HepG2 (cell line): ENCODE measurements around the gene SP5. TPM values are rescaled to one million over a fixed set of nuclear protein-coding genes. Genes with fewer than 3 reads are reported as not detected.
A peak's percentile ranks its signal among the peaks of the same experiment; 100 is the strongest.

Experiments
- BATF2 ChIP-seq: sonication (generic); formaldehyde crosslinking; IDR thresholded peaks from 2 replicates; pipeline ENCODE4 v1.8.0; 2022; ENCODE audit warnings: mild to moderate bottlenecking, missing genetic modification reagents, moderate library complexity
- CAMTA2 ChIP-seq: sonication (generic); formaldehyde crosslinking; IDR thresholded peaks from 2 replicates; pipeline ENCODE4 v1.4.0; 2020; ENCODE audit warnings: mild to moderate bottlenecking, missing genetic modification reagents, borderline replicate concordance
- EED ChIP-seq: sonication (generic); formaldehyde crosslinking; IDR thresholded peaks from 2 replicates; pipeline ENCODE4 v1.5.0; 2020; ENCODE audit warnings: mild to moderate bottlenecking, missing genetic modification reagents
- ELF3 ChIP-seq: IDR thresholded peaks from 2 replicates; pipeline ENCODE4 v1.6.1; 2016; ENCODE audit warnings: missing genetic modification reagents, missing compliant biosample characterization
- ISL2 ChIP-seq: sonication (generic); formaldehyde crosslinking; IDR thresholded peaks from 2 replicates; pipeline ENCODE4 v1.5.0; 2020; ENCODE audit warnings: missing genetic modification reagents
- NFE2 ChIP-seq: sonication (generic); formaldehyde crosslinking; IDR thresholded peaks from 2 replicates; pipeline ENCODE4 v1.4.0; 2020; ENCODE audit warnings: missing genetic modification reagents
- PHF8 ChIP-seq: sonication (generic); formaldehyde crosslinking; IDR thresholded peaks from 2 replicates; pipeline ENCODE4 v1.5.0; 2020; ENCODE audit warnings: missing genetic modification reagents
- SMYD3 ChIP-seq: sonication (generic); formaldehyde crosslinking; IDR thresholded peaks from 2 replicates; pipeline ENCODE4 v1.8.1; 2023; ENCODE audit warnings: mild to moderate bottlenecking, missing genetic modification reagents
- STAT6 ChIP-seq: sonication (generic); formaldehyde crosslinking; IDR thresholded peaks from 2 replicates; pipeline ENCODE4 v1.4.0; 2020; ENCODE audit warnings: missing genetic modification reagents, mild to moderate bottlenecking, borderline replicate concordance
- ZBTB14 ChIP-seq: sonication (generic); formaldehyde crosslinking; IDR thresholded peaks from 2 replicates; pipeline ENCODE4 v1.4.0; 2020; ENCODE audit warnings: missing genetic modification reagents
- ZFP36L1 ChIP-seq: sonication (generic); formaldehyde crosslinking; IDR thresholded peaks from 2 replicates; pipeline ENCODE4 v1.8.0; 2022; ENCODE audit warnings: mild to moderate bottlenecking, missing genetic modification reagents, moderate library complexity
- ZFP37 ChIP-seq: sonication (generic); formaldehyde crosslinking; IDR thresholded peaks from 2 replicates; pipeline ENCODE4 v1.4.0; 2020; ENCODE audit warnings: missing genetic modification reagents, borderline replicate concordance
- ZNF792 ChIP-seq: IDR thresholded peaks from 2 replicates; pipeline ENCODE4 v1.6.1; 2016
- ZNF839 ChIP-seq: sonication (generic); formaldehyde crosslinking; IDR thresholded peaks from 2 replicates; pipeline ENCODE4 v1.4.0; 2020; ENCODE audit warnings: missing genetic modification reagents, mild to moderate bottlenecking, borderline replicate concordance
- polyA plus RNA-seq, 8 experiments: library from polyadenylated mRNA; depleted of rRNA in 3 of 8; stranded (reverse) in 7 of 8; unstranded in 1 of 8; fragments of >200 nt; fragmentation: Illumina TruSeq in 4 of 8; extraction: Trizol in 4 of 8; gene quantifications; 2 replicates each; pipeline versions ENCODE4 v1.2.1 to v1.2.3, GENCODE V29; 2011 to 2016; ENCODE audit warnings: low read depth in 4 of 8, missing spikeins in 1 of 8, mixed read lengths in 1 of 8; ENCODE audit not compliant: insufficient read depth in 1 of 8
- total RNA-seq, 5 experiments: library from RNA; depleted of rRNA; stranded (reverse); fragments of >200 nt; fragmentation: Illumina TruSeq; extraction: Trizol; gene quantifications; 2 replicates each; pipeline ENCODE4 v1.2.3, GENCODE V29; 2016; ENCODE audit warnings: low read depth in 1 of 5
- TF ChIP-seq, protein P1 (sequence below): sonication (generic); formaldehyde crosslinking; IDR thresholded peaks from 2 replicates; pipeline ENCODE4 v1.8.0; 2022; ENCODE audit warnings: low read depth, missing genetic modification reagents
- TF ChIP-seq, protein P2 (sequence below): sonication (generic); formaldehyde crosslinking; IDR thresholded peaks from 2 replicates; pipeline ENCODE4 v1.4.0; 2020; ENCODE audit warnings: low read depth, mild to moderate bottlenecking, missing genetic modification reagents
- TF ChIP-seq, protein P3 (sequence below): IDR thresholded peaks from 2 replicates; pipeline ENCODE4 v1.6.1; 2016; ENCODE audit warnings: missing compliant biosample characterization, missing genetic modification reagents, borderline replicate concordance
- TF ChIP-seq, protein P4 (sequence below): IDR thresholded peaks from 2 replicates; pipeline ENCODE4 v1.6.1; 2016; ENCODE audit warnings: low read depth, borderline replicate concordance

The SP5 gene
- total and polyA plus RNA-seq, 2 of the 13 experiments (the other 11 are each of a cell fraction or from before 2014, with no cell fraction given): 50.8 to 119 TPM

GRCh38 chr2:170713543-170714380, 1.4 kb upstream of the SP5 start (continued):
- peak; percentile 63; the same call in 1 of the 2 replicates for TF ChIP-seq EED (CRISPR knock-in tag)
- TF ChIP-seq ELF3: no peak
- TF ChIP-seq ISL2: no peak
- TF ChIP-seq, protein P1, sequence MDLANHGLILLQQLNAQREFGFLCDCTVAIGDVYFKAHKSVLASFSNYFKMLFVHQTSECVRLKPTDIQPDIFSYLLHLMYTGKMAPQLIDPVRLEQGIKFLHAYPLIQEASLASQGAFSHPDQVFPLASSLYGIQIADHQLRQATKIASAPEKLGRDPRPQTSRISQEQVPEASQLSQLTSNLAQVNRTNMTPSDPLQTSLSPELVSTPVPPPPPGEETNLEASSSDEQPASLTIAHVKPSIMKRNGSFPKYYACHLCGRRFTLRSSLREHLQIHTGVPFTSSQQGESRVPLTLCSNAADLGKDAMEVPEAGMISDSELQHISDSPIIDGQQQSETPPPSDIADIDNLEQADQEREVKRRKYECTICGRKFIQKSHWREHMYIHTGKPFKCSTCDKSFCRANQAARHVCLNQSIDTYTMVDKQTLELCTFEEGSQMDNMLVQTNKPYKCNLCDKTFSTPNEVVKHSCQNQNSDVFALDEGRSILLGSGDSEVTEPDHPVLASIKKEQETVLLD (CRISPR knock-in tag): no peak
- TF ChIP-seq ZNF839: no peak; the same call in none of the 2 replicates
- no peak; the same call in 1 of the 2 replicates for TF ChIP-seq ZNF792 (CRISPR knock-in tag)
- no peak for TF ChIP-seq ZBTB14 (CRISPR knock-in tag)
- no peak for TF ChIP-seq SMYD3 (CRISPR knock-in tag)
- TF ChIP-seq ZFP36L1 (CRISPR knock-in tag): no peak
- TF ChIP-seq STAT6 (CRISPR knock-in tag): no peak; the same call in 1 of the 2 replicates
- no peak for TF ChIP-seq BATF2 (CRISPR knock-in tag)
- no peak for TF ChIP-seq PHF8
- TF ChIP-seq, protein P2, sequence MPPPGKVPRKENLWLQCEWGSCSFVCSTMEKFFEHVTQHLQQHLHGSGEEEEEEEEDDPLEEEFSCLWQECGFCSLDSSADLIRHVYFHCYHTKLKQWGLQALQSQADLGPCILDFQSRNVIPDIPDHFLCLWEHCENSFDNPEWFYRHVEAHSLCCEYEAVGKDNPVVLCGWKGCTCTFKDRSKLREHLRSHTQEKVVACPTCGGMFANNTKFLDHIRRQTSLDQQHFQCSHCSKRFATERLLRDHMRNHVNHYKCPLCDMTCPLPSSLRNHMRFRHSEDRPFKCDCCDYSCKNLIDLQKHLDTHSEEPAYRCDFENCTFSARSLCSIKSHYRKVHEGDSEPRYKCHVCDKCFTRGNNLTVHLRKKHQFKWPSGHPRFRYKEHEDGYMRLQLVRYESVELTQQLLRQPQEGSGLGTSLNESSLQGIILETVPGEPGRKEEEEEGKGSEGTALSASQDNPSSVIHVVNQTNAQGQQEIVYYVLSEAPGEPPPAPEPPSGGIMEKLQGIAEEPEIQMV: no peak
- no peak for TF ChIP-seq ZFP37 (CRISPR knock-in tag)
- TF ChIP-seq, protein P3, sequence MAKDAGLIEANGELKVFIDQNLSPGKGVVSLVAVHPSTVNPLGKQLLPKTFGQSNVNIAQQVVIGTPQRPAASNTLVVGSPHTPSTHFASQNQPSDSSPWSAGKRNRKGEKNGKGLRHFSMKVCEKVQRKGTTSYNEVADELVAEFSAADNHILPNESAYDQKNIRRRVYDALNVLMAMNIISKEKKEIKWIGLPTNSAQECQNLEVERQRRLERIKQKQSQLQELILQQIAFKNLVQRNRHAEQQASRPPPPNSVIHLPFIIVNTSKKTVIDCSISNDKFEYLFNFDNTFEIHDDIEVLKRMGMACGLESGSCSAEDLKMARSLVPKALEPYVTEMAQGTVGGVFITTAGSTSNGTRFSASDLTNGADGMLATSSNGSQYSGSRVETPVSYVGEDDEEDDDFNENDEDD: no peak
- TF ChIP-seq NFE2: no peak
- no peak; the same call in 1 of the 2 replicates for TF ChIP-seq CAMTA2
- TF ChIP-seq, protein P4, sequence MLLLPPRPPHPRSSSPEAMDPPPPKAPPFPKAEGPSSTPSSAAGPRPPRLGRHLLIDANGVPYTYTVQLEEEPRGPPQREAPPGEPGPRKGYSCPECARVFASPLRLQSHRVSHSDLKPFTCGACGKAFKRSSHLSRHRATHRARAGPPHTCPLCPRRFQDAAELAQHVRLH (CRISPR knock-in tag): no peak; the same call in 1 of the 2 replicates
